ENCODE data around the gene DICER1.

The DICER1 gene

GRCh38 chr14:95054346-95055280, 102.7 kb downstream of the DICER1 start:
- DNase-seq: no peak

GRCh38 chr14:95052016-95052585, 105.2 kb downstream of the DICER1 start:
- DNase-seq: no peak

- DNase-seq: no peak
Measured at GRCh38 chr14:95049952-95050351, 107.4 kb downstream of the DICER1 start.

DNA sequence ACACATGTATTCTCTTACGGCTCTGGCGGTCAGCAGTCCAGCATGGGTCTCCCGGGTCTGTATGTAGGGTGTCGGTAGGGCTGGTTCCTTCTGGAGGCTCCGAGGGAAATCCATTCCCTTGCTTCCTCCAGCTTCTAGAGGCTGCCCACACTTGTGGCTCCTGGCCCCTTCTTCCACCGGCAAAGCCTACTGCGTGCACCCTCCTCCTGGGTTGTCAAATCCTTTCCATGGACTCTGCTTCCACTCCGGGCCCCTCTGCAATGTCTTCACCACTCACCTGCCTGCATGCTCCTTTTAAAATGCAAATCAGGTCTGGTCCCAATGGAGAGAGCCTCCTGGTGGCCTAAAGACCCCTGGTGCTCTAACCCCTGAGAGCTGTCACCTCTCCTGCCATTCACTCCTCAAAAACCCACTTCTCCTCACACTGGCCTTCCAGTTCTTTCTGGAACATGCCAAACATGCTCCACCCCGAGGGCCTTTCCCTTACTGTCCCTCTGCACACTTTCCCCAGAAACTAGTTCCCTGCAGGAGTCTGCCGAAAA, 108.5 kb downstream of the DICER1 start:
- no peak for DNase-seq

GRCh38 chr14:95047754-95048153, 109.6 kb downstream of the DICER1 start:
- no peak for DNase-seq

DNA sequence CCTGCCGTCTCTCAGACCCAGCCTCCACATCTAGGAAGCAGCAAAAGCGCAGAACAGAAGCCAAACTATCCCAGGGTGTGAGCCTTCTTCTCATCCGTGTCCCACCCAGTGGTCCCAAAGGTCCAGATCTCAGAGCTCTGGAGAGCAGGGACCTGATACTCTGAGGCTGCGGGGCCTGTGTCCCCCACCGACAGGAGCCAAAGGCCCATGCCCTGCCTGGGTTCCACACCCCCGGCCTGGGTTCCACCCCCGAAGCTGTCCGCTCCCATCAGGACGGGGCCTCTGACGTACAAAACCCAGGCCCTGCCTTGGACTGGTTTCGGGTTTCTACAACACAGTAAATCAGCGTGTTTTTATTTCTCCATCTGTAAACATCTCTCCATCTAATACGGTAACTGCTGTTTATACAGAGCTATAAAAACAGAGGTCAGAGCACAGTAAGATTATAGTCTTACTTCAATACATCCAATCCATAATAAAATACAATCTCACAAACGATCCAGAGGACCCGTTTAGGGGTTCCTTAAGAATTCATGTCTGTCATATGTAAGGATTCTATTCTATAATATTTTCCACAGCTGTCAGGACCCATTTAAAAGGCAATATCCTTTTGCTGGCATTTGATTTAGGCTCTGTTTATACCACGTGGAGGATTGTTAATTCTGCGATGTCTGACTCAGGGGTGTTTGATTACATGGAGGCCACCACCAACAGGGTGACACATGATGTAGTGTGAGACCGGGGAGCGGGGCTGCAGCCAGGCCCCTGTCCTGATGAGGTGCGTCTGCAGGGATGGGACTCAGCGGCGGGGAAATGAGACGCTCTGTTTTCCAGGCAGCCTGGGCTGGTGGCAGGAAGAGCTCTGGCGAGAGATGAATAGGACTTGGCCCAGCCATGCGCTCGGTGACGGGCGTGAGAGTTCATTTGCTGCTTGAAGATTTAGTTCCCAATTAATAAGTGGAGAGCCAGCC, 110.3 kb downstream of the DICER1 start:
- DNase-seq: no peak

DNA sequence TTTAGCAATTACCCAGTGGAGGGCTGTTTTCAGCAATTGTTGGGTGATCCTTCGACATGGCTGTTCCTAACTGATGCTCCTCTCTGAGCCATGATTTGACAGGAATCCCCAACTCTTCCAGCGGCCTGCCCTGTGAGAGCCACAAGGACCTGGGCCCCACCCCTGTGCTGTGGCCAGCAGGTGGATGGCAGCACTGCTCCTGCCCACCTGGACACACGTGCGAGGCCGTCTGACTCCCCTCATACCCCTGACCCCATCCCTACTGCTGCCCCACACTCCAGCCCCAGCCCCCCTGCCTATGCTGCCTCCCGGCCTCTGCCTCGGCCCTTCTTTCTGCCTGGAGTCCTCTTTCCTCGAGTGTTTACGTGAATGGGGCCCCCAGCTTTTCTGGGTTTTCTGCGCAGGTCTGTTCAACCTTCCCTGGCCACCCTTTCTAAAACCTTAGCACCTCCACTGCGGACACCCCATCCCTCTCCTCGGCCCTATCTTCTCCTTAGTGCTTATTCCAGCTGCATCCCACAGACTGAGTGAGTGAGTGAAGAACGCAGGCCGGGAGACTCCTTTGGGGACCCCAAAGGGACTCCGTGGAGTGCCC, 111.4 kb downstream of the DICER1 start:
- DNase-seq: no peak

DNA sequence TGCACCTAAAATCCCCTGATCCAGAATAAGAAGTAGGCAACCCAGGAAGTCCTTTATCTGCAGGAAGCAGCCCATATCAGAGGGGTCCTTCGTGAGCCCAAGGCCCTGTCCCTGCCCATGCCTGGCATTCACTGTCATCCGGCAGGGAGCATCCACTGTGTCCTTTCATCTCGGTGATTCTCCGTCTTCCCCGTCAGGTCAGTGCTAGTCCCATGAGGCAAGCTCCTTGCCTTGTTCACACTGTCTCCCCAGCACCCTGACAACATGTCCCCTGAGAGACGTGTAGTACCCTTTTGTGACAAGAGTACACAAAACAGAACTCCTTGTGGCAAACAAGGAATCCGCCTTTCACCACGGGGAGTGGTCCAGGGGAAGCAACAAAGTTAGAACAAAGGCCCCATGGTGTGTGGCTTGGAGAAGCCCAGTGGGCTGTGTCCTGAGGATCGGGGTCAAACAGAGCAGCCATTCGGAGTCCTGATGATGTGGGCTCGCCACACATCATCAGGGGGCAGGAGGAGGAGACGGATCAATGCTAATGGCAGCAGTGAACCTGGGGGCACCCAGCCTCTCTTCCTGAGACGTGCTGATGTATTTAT, 112.1 kb downstream of the DICER1 start:
- no peak for DNase-seq

GRCh38 chr14:95044463-95045105, 112.7 kb downstream of the DICER1 start:
- no peak for DNase-seq

DNA sequence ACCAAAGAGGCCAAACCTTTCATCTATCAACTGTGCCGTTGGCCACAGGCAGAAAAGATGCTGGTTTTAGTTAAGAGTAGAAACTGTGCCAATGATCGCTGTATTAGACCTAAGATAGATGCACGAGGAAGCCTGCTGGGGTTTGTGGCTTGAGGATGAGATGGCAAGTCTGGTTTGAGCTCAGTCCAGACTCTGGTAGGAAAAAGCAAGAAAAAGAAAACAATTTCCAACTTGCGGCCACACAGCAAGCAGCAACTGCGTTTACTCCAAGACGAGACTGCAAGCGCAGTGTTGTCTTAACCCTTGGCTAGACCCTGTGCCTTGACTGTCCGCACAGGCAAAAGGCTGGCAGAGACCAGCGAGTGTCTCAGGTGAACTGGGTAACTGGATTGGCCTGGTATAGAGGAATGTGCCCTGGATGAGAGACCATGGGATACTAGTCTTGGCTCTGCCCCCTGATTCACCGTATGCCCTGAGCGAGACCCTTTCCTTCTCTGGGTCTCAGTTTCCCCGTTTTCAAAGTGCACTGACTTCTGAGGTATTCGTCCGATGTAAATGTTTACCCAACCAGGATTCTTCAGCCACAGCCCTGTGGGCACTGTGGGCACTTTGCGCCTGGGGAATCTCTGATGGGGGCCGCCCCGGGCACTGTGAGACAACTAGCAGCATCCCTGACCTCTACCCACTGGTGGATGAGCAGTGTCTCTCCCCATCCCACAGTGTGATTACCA, 113.4 kb downstream of the DICER1 start:
- DNase-seq: no peak

DNA sequence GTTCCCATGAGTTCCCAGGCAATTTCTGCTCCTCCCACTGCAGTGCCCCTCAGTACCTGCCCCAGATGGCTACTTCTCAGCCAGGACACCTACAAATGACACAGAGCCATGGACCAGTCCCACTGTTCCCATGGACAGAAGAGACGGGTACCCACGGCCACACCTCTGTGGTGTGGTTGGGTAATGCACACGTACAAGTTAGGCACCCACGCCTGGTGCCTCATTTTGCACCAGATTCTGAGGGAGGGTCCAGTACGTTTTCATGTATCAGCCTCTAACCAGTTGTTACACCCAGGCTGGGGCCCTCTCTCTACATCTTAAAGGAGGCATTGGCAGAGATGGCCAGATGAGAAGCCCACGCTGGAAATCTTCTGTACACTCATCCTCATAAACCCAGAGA, 114.0 kb downstream of the DICER1 start:
- no peak for DNase-seq

GRCh38 chr14:95041477-95042020, 115.8 kb downstream of the DICER1 start:
- no peak for DNase-seq

DNA sequence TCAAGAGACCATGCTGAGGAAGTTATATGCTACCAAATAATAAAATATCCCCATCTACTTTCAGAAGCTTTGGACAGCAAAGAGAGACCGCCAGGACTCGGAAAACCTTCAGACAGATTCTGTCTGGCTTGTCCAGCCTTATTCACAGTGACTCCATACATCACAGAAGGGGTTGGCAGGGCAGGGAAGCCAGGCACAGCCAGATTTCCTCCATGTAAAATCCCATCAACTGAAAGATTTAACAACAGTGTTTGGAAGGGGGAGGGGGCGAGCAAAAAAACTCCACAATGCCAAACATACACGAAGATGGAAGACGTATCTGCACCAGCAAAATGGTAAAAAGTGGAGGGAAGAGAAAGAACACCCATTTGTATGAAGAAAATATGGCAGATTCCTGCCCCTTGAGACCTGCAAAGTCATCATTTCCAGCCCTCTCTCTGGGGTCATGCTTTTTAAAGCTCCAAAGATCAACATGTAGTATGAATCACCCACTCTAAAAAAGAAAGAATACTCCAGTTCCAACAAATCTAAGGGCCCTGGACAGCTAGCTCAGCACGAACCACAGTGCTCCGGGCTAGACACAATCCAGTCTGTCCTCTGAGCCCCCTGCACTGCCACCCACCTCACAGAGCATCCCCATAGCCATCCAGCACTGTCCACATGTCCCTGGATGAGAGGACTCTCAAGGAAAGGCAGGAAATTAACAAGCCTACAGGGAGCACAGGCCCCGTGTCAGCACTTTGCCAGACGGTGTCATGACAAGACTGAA, 116.4 kb downstream of the DICER1 start:
- DNase-seq: no peak

- no peak for DNase-seq
Measured at GRCh38 chr14:95039993-95040348, 117.4 kb downstream of the DICER1 start.

GRCh38 chr14:95039259-95039992, 117.9 kb downstream of the DICER1 start:
- no peak for DNase-seq

DNA sequence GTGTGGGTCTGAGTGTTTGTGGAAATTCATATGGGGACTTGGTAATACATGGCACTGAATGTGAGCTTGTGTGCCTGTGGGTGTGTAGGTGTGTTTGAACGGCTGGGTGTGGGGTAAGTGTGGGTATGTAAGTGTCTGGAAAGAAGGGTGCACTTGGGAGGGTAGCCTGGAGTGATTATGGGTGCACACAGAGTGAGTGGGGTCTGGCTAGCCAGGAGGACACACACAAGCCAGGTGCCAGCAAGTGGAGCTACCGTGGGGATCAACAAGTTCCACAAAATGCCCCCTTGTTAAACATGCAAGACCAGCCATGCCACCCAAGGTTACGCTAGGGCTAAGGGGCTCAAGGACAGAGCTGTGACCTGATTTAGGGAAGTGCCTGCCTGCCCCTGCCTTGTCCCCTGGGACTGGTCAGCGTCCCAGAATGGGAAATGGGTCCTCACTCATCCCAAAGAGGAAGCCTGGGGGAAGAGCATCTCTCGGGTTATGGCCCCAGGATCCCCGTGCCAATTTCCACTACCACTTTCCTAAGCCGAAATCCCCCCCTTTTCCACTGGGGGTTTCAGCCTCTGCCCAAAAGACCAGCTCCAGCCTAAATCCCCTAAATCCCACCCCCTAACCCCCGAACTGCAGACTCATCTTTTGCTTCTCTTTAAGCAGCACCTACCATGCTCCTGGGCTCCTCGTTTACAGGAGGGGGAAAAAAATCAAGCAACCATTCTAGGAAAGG, 118.6 kb downstream of the DICER1 start:
- DNase-seq: no peak

- DNase-seq: no peak
Measured at GRCh38 chr14:95037273-95037672, 120.1 kb downstream of the DICER1 start.
